ENCODE data around the gene HPCAL1. TPM values are rescaled to one million over a fixed set of nuclear protein-coding genes. Genes with fewer than 3 reads are reported as not detected.

HPCAL1 gene
- total and polyA plus RNA-seq, 2 donors (not counting 3 experiments of a cell fraction or from before 2014, with no cell fraction given): 56.5 to 77.4 TPM

- BruUV-seq (replicated peaks): no TSS peak
- Histone ChIP-seq H4K20me1 (replicated peaks; ENCODE audit: control insufficient read depth, extremely low read depth, insufficient read depth, low read length) (no peaks in the 10 kb centered on the region), H3K79me2 (ENCODE audit: control insufficient read depth, insufficient read depth, low read length) (no peaks in the 10 kb centered on the region), H3K9me3 (replicated peaks; ENCODE audit: control insufficient read depth, insufficient read depth, low read length) (no peaks in the 10 kb centered on the region), H3K4me3 (replicated peaks in 1 of 3; ENCODE audit: insufficient read depth in 1 of 3, low read depth in 1 of 3, low read length in 3 of 3) (no peak overlapping the region), H2AFZ (ENCODE audit: low read depth, low read length) (no peak overlapping the region), H3K27ac (ENCODE audit: insufficient read depth, low read depth, low read length) (no peak overlapping the region), H3K27me3 (ENCODE audit: control insufficient read depth in 2 of 2, insufficient read depth in 2 of 2, low read length in 2 of 2) (no peaks in the 10 kb centered on the region), H3K4me1 (ENCODE audit: control insufficient read depth, extremely low read depth, insufficient read depth, low read length) (no peaks in the 10 kb centered on the region), H3K9ac (replicated peaks; ENCODE audit: extremely low read depth, insufficient read depth, low read length) (no peak overlapping the region), H3K9me1 (replicated peaks; ENCODE audit: control insufficient read depth, extremely low read depth, insufficient read depth, low read length) (no peaks in the 10 kb centered on the region), H3K4me2 (ENCODE audit: insufficient read depth, low read length) (no peak overlapping the region), H3K36me3 (ENCODE audit: control insufficient read depth in 2 of 2, extremely low read depth in 1 of 2, insufficient read depth in 2 of 2, low read length in 2 of 2) (peaks cover 0 to 6% of the 10 kb centered on the region in 2 experiments)
- DNase-seq (ENCODE audit: low read depth, low spot score): no peak
- intact Hi-C loops (cut with micrococcal nuclease) (no loop called here), dilution Hi-C loops (cut with MboI; ENCODE audit: extremely low pct_ligation_motif_present, low sequenced_read_pairs) (no loop called here)
- TF ChIP-seq JUN (IDR thresholded peaks at IDR 0.05; ENCODE audit: borderline replicate concordance, insufficient read depth, insufficient read length, low read depth) (no peak), GATA2 (IDR thresholded peaks at IDR 0.05; ENCODE audit: insufficient read depth, insufficient read length, low read depth, low read length) (no peak), POLR2AphosphoS5 (IDR thresholded peaks at IDR 0.05; ENCODE audit: insufficient read depth, low read depth, low read length) (no peak), MYC (IDR thresholded peaks at IDR 0.05; ENCODE audit: low read depth, low read length) (no peak), EZH2 (IDR thresholded peaks at IDR 0.05; ENCODE audit: borderline replicate concordance, low read depth, low read length, severe bottlenecking) (no peak), FOS (IDR thresholded peaks at IDR 0.05; ENCODE audit: borderline replicate concordance, insufficient read depth, low read length) (no peak), POLR2A (IDR thresholded peaks at IDR 0.05; ENCODE audit: low read depth, low read length) (no peak)
- TF ChIP-seq, protein P1, sequence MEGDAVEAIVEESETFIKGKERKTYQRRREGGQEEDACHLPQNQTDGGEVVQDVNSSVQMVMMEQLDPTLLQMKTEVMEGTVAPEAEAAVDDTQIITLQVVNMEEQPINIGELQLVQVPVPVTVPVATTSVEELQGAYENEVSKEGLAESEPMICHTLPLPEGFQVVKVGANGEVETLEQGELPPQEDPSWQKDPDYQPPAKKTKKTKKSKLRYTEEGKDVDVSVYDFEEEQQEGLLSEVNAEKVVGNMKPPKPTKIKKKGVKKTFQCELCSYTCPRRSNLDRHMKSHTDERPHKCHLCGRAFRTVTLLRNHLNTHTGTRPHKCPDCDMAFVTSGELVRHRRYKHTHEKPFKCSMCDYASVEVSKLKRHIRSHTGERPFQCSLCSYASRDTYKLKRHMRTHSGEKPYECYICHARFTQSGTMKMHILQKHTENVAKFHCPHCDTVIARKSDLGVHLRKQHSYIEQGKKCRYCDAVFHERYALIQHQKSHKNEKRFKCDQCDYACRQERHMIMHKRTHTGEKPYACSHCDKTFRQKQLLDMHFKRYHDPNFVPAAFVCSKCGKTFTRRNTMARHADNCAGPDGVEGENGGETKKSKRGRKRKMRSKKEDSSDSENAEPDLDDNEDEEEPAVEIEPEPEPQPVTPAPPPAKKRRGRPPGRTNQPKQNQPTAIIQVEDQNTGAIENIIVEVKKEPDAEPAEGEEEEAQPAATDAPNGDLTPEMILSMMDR (IDR thresholded peaks at IDR 0.05; ENCODE audit: extremely low read depth in 1 of 2, insufficient read depth in 1 of 2, low read depth in 1 of 2, low read length in 2 of 2): no peak
- TF ChIP-seq, protein P2, sequence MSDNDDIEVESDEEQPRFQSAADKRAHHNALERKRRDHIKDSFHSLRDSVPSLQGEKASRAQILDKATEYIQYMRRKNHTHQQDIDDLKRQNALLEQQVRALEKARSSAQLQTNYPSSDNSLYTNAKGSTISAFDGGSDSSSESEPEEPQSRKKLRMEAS (IDR thresholded peaks at IDR 0.05; ENCODE audit: insufficient read depth, insufficient read length): no peak
- POLR2A ChIA-PET: no interaction called here
- no peak for FAIRE-seq
- CTCF ChIA-PET: interaction anchor here (0.9 to 1.6 kb wide), 2 partner anchors 303 to 356 kb away, joined by 3 to 6 read pairs; no protein-coding TSS in a partner anchor
Observed at GRCh38 chr2:10428355-10428754, 125.7 kb downstream of the HPCAL1 start.

Data from endothelial cell of umbilical vein (primary cell).